Omental fat pad (tissue), 4 donors: ENCODE results near the gene UBE2A. TPM values are rescaled to one million over a fixed set of nuclear protein-coding genes. Genes with fewer than 3 reads are reported as not detected.

ENCODE experiments used
- ATAC-seq: fragments of 150-250 bp; one replicate; pipeline ENCODE4 v1.9.1; 2016; ENCODE audit warnings: mild to moderate bottlenecking, moderate library complexity; ENCODE audit not compliant: low FRiP score
- DNase-seq: peaks from one replicate; pipeline ENCODE4 v3.0.0-alpha.2; 2019; ENCODE audit warnings: low spot score
- total RNA-seq, 4 donors: library from RNA; depleted of rRNA; stranded (reverse); fragments of >200 nt; gene quantifications; one replicate each; pipeline ENCODE4 v1.1.0, GENCODE V29; 2016
- TF ChIP-seq, protein P1 (sequence below), 3 donors: fragments of 450-650 bp; IDR thresholded peaks; one replicate each; pipeline ENCODE4 v1.5.1; 2016 to 2017; ENCODE audit warnings: antibody characterized with exemption in 3 of 3, mild to moderate bottlenecking in 3 of 3, moderate library complexity in 2 of 3

Gene UBE2A
- total RNA-seq, 4 donors from 2014 or later = 30.3 to 44.0 (median 35.2) TPM

GRCh38 chrX:119624951-119625668, 50.7 kb downstream of the UBE2A start:
- DNase-seq = no peak
- TF ChIP-seq, protein P1, sequence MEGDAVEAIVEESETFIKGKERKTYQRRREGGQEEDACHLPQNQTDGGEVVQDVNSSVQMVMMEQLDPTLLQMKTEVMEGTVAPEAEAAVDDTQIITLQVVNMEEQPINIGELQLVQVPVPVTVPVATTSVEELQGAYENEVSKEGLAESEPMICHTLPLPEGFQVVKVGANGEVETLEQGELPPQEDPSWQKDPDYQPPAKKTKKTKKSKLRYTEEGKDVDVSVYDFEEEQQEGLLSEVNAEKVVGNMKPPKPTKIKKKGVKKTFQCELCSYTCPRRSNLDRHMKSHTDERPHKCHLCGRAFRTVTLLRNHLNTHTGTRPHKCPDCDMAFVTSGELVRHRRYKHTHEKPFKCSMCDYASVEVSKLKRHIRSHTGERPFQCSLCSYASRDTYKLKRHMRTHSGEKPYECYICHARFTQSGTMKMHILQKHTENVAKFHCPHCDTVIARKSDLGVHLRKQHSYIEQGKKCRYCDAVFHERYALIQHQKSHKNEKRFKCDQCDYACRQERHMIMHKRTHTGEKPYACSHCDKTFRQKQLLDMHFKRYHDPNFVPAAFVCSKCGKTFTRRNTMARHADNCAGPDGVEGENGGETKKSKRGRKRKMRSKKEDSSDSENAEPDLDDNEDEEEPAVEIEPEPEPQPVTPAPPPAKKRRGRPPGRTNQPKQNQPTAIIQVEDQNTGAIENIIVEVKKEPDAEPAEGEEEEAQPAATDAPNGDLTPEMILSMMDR (IDR thresholded peaks at IDR 0.05) = no peak
- ATAC-seq = no peak

DNA sequence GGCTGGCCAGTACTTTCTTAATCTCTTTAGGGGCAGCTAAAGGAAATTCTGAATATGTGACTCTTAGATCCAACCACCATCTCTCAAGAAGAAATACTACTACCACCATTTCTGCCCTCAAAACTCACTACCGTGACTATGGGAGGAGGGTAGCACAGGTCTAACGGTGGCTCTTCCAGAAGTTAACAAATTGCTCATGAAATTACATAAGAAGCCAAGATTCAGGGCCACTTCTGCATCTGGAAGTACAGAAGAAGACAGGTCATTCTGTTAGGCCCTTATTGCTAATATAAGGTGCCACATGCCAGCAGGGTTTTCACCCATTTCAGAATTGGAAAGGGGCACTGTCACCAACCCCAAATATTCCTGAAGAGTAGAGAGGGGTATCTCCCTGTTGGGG, 51.5 kb downstream of the UBE2A start:
- TF ChIP-seq, protein P1 (IDR thresholded peaks at IDR 0.05) = no peak
- DNase-seq = no peak
- ATAC-seq = no peak

Other genes starting within 250 kb of the UBE2A start
- 10 to 100 TPM; 18.4 to 33.7 (median 22.2) TPM for gene SLC25A43, start 175.2 kb upstream of the UBE2A start, total RNA-seq
- 100 to 1,000 TPM; 115 to 215 (median 194) TPM for gene SLC25A5, start 106.1 kb upstream of the UBE2A start, total RNA-seq
- gene STEEP1, start 9.2 kb upstream of the UBE2A start, total RNA-seq = 10 to 100 TPM; 24.0 to 32.0 (median 28.6) TPM
- 10 to 100 TPM in 1 of 4 donors, 1 to 10 TPM in 3; 4.5 to 10.9 (median 8.0) TPM for gene NKRF, start 31.9 kb downstream of the UBE2A start, total RNA-seq
- 10 to 100 TPM; 13.9 to 19.2 (median 17.8) TPM for gene SEPTIN6, start 118.6 kb downstream of the UBE2A start, total RNA-seq
- 1 to 10 TPM in 1 of 4 donors, under 1 TPM in 2, not detected in 1; 0.72 to 1.1 (median 0.79) TPM for gene SOWAHD, start 184.0 kb downstream of the UBE2A start, total RNA-seq
- gene RPL39, start 217.1 kb downstream of the UBE2A start, total RNA-seq = 1,000 to 10,000 TPM; 5,321 to 8,187 (median 6,468) TPM